Naive thymus-derived CD4-positive, alpha-beta T cell (primary cell): ENCODE data around the gene EGFLAM. TPM values are rescaled to one million over a fixed set of nuclear protein-coding genes. Genes with fewer than 3 reads are reported as not detected.

Source experiments
- ATAC-seq: fragments of 150-1000 bp; cut with Tn5 transposase; 2 replicates; pipeline ENCODE4 v1.10.0; 2021; ENCODE audit warnings: mild to moderate bottlenecking, moderate library complexity
- CTCF ChIA-PET: fragments of 350-600 bp; sonication (Branson Sonifier 250); formaldehyde crosslinking; loops from one replicate; lab custom pipeline; 2021; ENCODE audit warnings: antibody characterized with exemption; lab: Charles Lee
- POLR2A ChIA-PET: fragments of 350-600 bp; sonication (Branson Sonifier 250); formaldehyde crosslinking; loops from one replicate; lab custom pipeline; 2021; ENCODE audit warnings: antibody characterized with exemption, inconsistent platforms; lab: Charles Lee
- DNase-seq, 9 donors: peaks; one replicate each; pipeline versions ENCODE4 v3.0.0 to v3.0.0-alpha.2; 2020 to 2022; ENCODE audit warnings: mixed read lengths in 1 of 9
- H3K27ac ChIP-seq: one replicate; pipeline ENCODE4 v1.7.0; 2013; ENCODE audit warnings: mild to moderate bottlenecking, low read depth, low read length, moderate library complexity
- H3K27me3 ChIP-seq, 2 donors: one replicate each; pipeline ENCODE4 v1.7.0; 2013; ENCODE audit warnings: low read length in 2 of 2, mild to moderate bottlenecking in 2 of 2, moderate library complexity in 2 of 2; ENCODE audit not compliant: control insufficient read depth in 2 of 2, insufficient read depth in 2 of 2
- H3K36me3 ChIP-seq, 3 experiments: 1 replicate in 2 of 3; 2 replicates in 1 of 3; pipeline ENCODE4 v1.7.0; 2013; ENCODE audit warnings: low read length in 3 of 3, mild to moderate bottlenecking in 3 of 3, moderate library complexity in 1 of 3; ENCODE audit not compliant: insufficient read depth in 3 of 3, control insufficient read depth in 2 of 3
- H3K4me1 ChIP-seq, 2 donors: one replicate each; pipeline ENCODE4 v1.7.0; 2013; ENCODE audit warnings: low read length in 2 of 2, mild to moderate bottlenecking in 2 of 2, moderate library complexity in 1 of 2; ENCODE audit not compliant: control insufficient read depth in 2 of 2, insufficient read depth in 2 of 2
- H3K4me3 ChIP-seq: 2 replicates; pipeline ENCODE4 v1.7.0; 2013; ENCODE audit warnings: mild to moderate bottlenecking, low read length
- H3K9me3 ChIP-seq, 3 experiments: 1 replicate in 2 of 3; 2 replicates in 1 of 3; pipeline ENCODE4 v1.7.0; 2013; ENCODE audit warnings: low read length in 3 of 3; ENCODE audit not compliant: control insufficient read depth in 2 of 3
- H3K27ac Mint-ChIP-seq, 9 donors: one replicate each; pipeline ENCODE4 v1.8.0; 2020 to 2022; ENCODE audit warnings: mixed read lengths in 9 of 9, mild to moderate bottlenecking in 8 of 9, moderate library complexity in 5 of 9, inconsistent platforms in 2 of 9
- H3K27me3 Mint-ChIP-seq, 5 donors: one replicate each; pipeline ENCODE4 v1.8.0; 2021 to 2022; ENCODE audit warnings: mixed read lengths in 5 of 5, mild to moderate bottlenecking in 1 of 5
- H3K36me3 Mint-ChIP-seq, 5 donors: one replicate each; pipeline ENCODE4 v1.8.0; 2020 to 2022; ENCODE audit warnings: mixed read lengths in 5 of 5, mild to moderate bottlenecking in 3 of 5, inconsistent platforms in 1 of 5
- H3K4me1 Mint-ChIP-seq, 7 donors: one replicate each; pipeline ENCODE4 v1.8.0; 2020 to 2022; ENCODE audit warnings: mixed read lengths in 7 of 7, mild to moderate bottlenecking in 3 of 7, inconsistent platforms in 1 of 7
- H3K4me3 Mint-ChIP-seq, 10 donors: one replicate each; pipeline ENCODE4 v1.8.0; 2020 to 2022; ENCODE audit warnings: mild to moderate bottlenecking in 10 of 10, mixed read lengths in 10 of 10, moderate library complexity in 6 of 10, inconsistent platforms in 2 of 10
- H3K9me3 Mint-ChIP-seq, 11 donors: one replicate each; pipeline ENCODE4 v1.8.0; 2020 to 2022; ENCODE audit warnings: mixed read lengths in 11 of 11, mild to moderate bottlenecking in 4 of 11, inconsistent platforms in 1 of 11, moderate library complexity in 1 of 11
- intact Hi-C, 2 donors: fragments of 100-400 bp; cut with micrococcal nuclease; formaldehyde crosslinking; loops; one replicate each; pipeline ENCODE4 v1.15.1; 2023
- polyA plus RNA-seq, 2 donors: library from polyadenylated mRNA; unstranded; fragments of 300-500 nt; fragmentation: Illumina TruSeq; gene quantifications; one replicate each; pipeline ENCODE4 v1.2.3, GENCODE V29; 2021
- total RNA-seq, 6 experiments: library from RNA in 5 of 6; stranded (reverse) in 5 of 6; gene quantifications; 1 replicate in 5 of 6; 2 replicates in 1 of 6; pipeline ENCODE4 v1.2.3 and lab custom pipeline; 2021 to 2026

Gene EGFLAM
- total and polyA plus RNA-seq, 7 experiments from 2014 or later = not detected

GRCh38 chr5:38292228-38292627 is 33.9 kb downstream of the EGFLAM start:
- CTCF ChIA-PET = no interaction called here
- H3K4me1 Mint-ChIP-seq = no peaks in the 10 kb centered on the region

GRCh38 chr5:38295751-38296150 is 37.4 kb downstream of the EGFLAM start:
- Mint-ChIP-seq H3K27ac (no peak overlapping the region), H3K9me3 (peaks cover 0 to 7% (median 2%) of the 10 kb centered on the region in 11 donors), H3K4me3 (no peak overlapping the region), H3K4me1 (no peaks in the 10 kb centered on the region), H3K27me3 (peaks cover 2 to 26% (median 15%) of the 10 kb centered on the region in 5 donors), H3K36me3 (no peaks in the 10 kb centered on the region)
- Histone ChIP-seq H3K27me3 (no peaks in the 10 kb centered on the region), H3K4me3 (no peak overlapping the region), H3K27ac (no peak overlapping the region), H3K4me1 (no peaks in the 10 kb centered on the region), H3K9me3 (no peaks in the 10 kb centered on the region), H3K36me3 (no peaks in the 10 kb centered on the region)
- DNase-seq (no peak), ATAC-seq (no peak)
- ChIA-PET CTCF (no interaction called here), POLR2A (no interaction called here)
- intact Hi-C loops = no loop called here

More at GRCh38 chr5:38292228-38292627, 33.9 kb downstream of the EGFLAM start:
- no peak overlapping the region for H3K27ac Mint-ChIP-seq
- intact Hi-C loops = no loop called here
- Histone ChIP-seq H3K27me3 (no peaks in the 10 kb centered on the region), H3K9me3 (no peaks in the 10 kb centered on the region), H3K27ac (no peak overlapping the region), H3K4me1 (no peaks in the 10 kb centered on the region), H3K36me3 (no peaks in the 10 kb centered on the region), H3K4me3 (no peak overlapping the region)
- no peak for ATAC-seq
- no peaks in the 10 kb centered on the region for H3K36me3 Mint-ChIP-seq
- H3K27me3 Mint-ChIP-seq = peaks cover 2 to 32% (median 15%) of the 10 kb centered on the region in 5 donors
- no peak overlapping the region for H3K4me3 Mint-ChIP-seq
- no peak for DNase-seq
- H3K9me3 Mint-ChIP-seq = peaks cover 0 to 2% (median 0%) of the 10 kb centered on the region in 11 donors
- POLR2A ChIA-PET = no interaction called here

GRCh38 chr5:38297830-38298608 is 39.7 kb downstream of the EGFLAM start:
- no peak overlapping the region for H3K27ac Mint-ChIP-seq
- CTCF ChIA-PET = no interaction called here
- no peaks in the 10 kb centered on the region for H3K4me1 Mint-ChIP-seq
- H3K27me3 ChIP-seq = no peaks in the 10 kb centered on the region
- H3K36me3 Mint-ChIP-seq = no peaks in the 10 kb centered on the region
- ATAC-seq (no peak), DNase-seq (no peak)
- H3K9me3 ChIP-seq = no peaks in the 10 kb centered on the region
- H3K27ac ChIP-seq = no peak overlapping the region
- H3K9me3 Mint-ChIP-seq = peaks cover 2 to 20% (median 10%) of the 10 kb centered on the region in 11 donors
- no peak overlapping the region for H3K4me3 Mint-ChIP-seq
- intact Hi-C loops = no loop called here
- peaks cover 2 to 25% (median 15%) of the 10 kb centered on the region in 5 donors for H3K27me3 Mint-ChIP-seq
- no peaks in the 10 kb centered on the region for H3K36me3 ChIP-seq
- H3K4me3 ChIP-seq = no peak overlapping the region
- POLR2A ChIA-PET = interaction anchor here (0.8 kb wide), 1 partner anchor 9 kb away, joined by 3 read pairs; no protein-coding TSS in a partner anchor
- no peaks in the 10 kb centered on the region for H3K4me1 ChIP-seq

DNA sequence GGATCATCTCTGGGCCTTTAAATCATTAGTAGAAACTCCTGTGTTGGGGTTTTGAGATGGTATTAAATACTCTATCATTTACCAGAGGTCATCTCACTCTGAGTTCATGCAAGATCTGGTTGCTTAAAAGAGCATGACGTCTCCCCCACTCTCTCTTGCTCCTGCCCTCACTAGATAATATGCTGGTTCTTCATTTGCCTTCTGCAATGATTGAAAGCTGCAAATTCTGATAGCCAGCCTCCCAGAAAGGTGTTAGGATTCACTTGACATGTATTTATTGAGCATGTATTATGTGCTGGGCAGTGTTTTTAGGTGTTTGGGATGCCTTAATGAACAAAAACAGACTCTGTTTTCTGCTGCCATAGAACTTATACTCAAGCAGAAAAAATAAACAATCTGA is 41.2 kb downstream of the EGFLAM start:
- Histone ChIP-seq H3K27ac (no peak overlapping the region), H3K4me3 (no peak overlapping the region), H3K36me3 (no peaks in the 10 kb centered on the region), H3K9me3 (no peaks in the 10 kb centered on the region), H3K27me3 (no peaks in the 10 kb centered on the region), H3K4me1 (no peaks in the 10 kb centered on the region)
- Mint-ChIP-seq H3K36me3 (peaks cover 0 to 3% (median 0%) of the 10 kb centered on the region in 5 donors), H3K4me1 (no peaks in the 10 kb centered on the region), H3K27me3 (peaks cover 0 to 25% (median 12%) of the 10 kb centered on the region in 5 donors), H3K4me3 (no peak overlapping the region), H3K27ac (no peak overlapping the region), H3K9me3 (peaks cover 3 to 35% (median 19%) of the 10 kb centered on the region in 11 donors)
- ChIA-PET CTCF (no interaction called here), POLR2A (no interaction called here)
- intact Hi-C loops = no loop called here
- DNase-seq (no peak), ATAC-seq (no peak)

DNA sequence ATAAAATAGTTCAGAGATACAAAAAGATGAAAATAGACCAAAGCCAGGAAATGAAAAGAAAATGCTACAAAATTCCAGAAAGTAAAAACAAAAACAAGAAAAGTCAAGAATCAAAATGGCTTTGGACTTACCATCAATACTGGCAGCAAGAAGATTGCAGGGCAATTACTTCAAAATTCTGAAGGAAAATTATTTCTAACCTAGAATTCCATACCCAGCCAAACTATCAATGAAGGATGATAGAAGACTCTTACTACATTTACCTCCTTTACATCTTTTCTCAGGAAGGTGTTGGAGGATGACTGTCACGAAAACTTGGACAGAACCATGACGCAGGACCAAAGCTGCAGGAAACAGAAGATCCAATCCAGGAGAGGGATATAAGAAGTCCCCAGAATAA is 46.8 kb downstream of the EGFLAM start:
- H3K4me1 Mint-ChIP-seq = no peaks in the 10 kb centered on the region
- Histone ChIP-seq H3K4me1 (no peaks in the 10 kb centered on the region), H3K27ac (no peak overlapping the region), H3K9me3 (peaks cover 0 to 3% (median 0%) of the 10 kb centered on the region in 3 experiments), H3K27me3 (no peaks in the 10 kb centered on the region), H3K4me3 (no peak overlapping the region), H3K36me3 (no peaks in the 10 kb centered on the region)
- no peak overlapping the region for H3K4me3 Mint-ChIP-seq
- ChIA-PET CTCF (no interaction called here), POLR2A (no interaction called here)
- peaks cover 12 to 67% (median 30%) of the 10 kb centered on the region in 11 donors for H3K9me3 Mint-ChIP-seq
- H3K27ac Mint-ChIP-seq = peak overlapping the region in 1 of 9 donors; percentile 7
- peaks cover 0 to 11% (median 0%) of the 10 kb centered on the region in 5 donors for H3K27me3 Mint-ChIP-seq
- H3K36me3 Mint-ChIP-seq = peaks cover 0 to 15% (median 0%) of the 10 kb centered on the region in 5 donors
- no peak for DNase-seq
- intact Hi-C loops = no loop called here
- ATAC-seq = no peak

DNA sequence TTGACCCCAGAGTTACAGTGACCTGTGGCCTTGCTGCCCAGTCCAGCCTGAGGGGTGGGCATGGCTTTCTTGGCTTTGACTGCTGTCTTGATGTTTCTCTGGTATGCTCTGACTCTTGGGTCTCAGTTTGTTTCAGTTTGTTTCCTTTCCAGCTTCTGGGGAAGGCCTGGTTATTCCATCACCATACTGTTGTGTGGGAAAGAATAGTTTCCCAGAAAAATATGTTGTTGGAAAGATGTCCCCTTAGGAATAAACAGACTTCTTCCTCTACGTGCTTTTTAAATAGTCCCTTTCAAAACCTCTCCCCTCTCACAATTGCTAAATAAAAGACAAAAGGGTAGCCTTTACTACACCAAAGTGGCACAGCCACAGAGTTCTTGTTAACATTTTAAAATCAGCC is 49.5 kb downstream of the EGFLAM start:
- Mint-ChIP-seq H3K4me3 (no peak overlapping the region), H3K27me3 (no peaks in the 10 kb centered on the region), H3K27ac (no peak overlapping the region), H3K9me3 (peaks cover 10 to 49% (median 20%) of the 10 kb centered on the region in 11 donors), H3K36me3 (peaks cover 0 to 15% (median 0%) of the 10 kb centered on the region in 5 donors), H3K4me1 (no peaks in the 10 kb centered on the region)
- Histone ChIP-seq H3K4me3 (no peak overlapping the region), H3K36me3 (no peaks in the 10 kb centered on the region), H3K27ac (no peak overlapping the region), H3K4me1 (no peaks in the 10 kb centered on the region), H3K27me3 (no peaks in the 10 kb centered on the region), H3K9me3 (peaks cover 0 to 3% (median 0%) of the 10 kb centered on the region in 3 experiments)
- ATAC-seq (no peak), DNase-seq (no peak)
- ChIA-PET POLR2A (no interaction called here), CTCF (no interaction called here)
- intact Hi-C loops = no loop called here
